Aorta (tissue), 5 donors: ENCODE measurements around the gene SLC49A4. TPM values are rescaled to one million over a fixed set of nuclear protein-coding genes. Genes with fewer than 3 reads are reported as not detected.

Experiments used
- ATAC-seq: fragments of 200-7000 bp; cut with Tn5 transposase; one replicate; pipeline ENCODE4 v1.9.1; 2022; ENCODE audit warnings: moderate library complexity; ENCODE audit not compliant: low FRiP score
- DNase-seq, 2 donors: peaks; one replicate each; pipeline ENCODE4 v3.0.0-alpha.2; 2020
- H3K27ac ChIP-seq, 2 donors: one replicate each; pipeline ENCODE4 v1.5.1; 2013; ENCODE audit warnings: low read length in 2 of 2, mild to moderate bottlenecking in 2 of 2, moderate library complexity in 2 of 2, control low read depth in 1 of 2, inconsistent platforms in 1 of 2, low read depth in 1 of 2
- H3K27me3 ChIP-seq, 2 donors: one replicate each; pipeline ENCODE4 v1.6.1; 2013; ENCODE audit warnings: control low read depth in 1 of 2, low read length in 1 of 2, mild to moderate bottlenecking in 1 of 2, moderate library complexity in 1 of 2; ENCODE audit not compliant: insufficient read depth in 2 of 2, control insufficient read depth in 1 of 2
- H3K36me3 ChIP-seq, 2 donors: one replicate each; pipeline ENCODE4 v1.6.1; 2013; ENCODE audit warnings: control low read depth in 1 of 2, low read length in 1 of 2, mild to moderate bottlenecking in 1 of 2; ENCODE audit not compliant: insufficient read depth in 2 of 2, control insufficient read depth in 1 of 2
- H3K4me1 ChIP-seq, 2 donors: one replicate each; pipeline ENCODE4 v1.6.1; 2013; ENCODE audit warnings: low read length in 2 of 2, control low read depth in 1 of 2, mild to moderate bottlenecking in 1 of 2, moderate library complexity in 1 of 2; ENCODE audit not compliant: insufficient read depth in 2 of 2, control insufficient read depth in 1 of 2
- H3K4me3 ChIP-seq, 2 donors: one replicate each; pipeline ENCODE4 v1.5.1; 2013; ENCODE audit warnings: low read length in 2 of 2, control low read depth in 1 of 2, mild to moderate bottlenecking in 1 of 2
- H3K9me3 ChIP-seq: one replicate; pipeline ENCODE4 v1.6.1; 2013; ENCODE audit warnings: mild to moderate bottlenecking, low read length; ENCODE audit not compliant: control insufficient read depth
- WGBS, 2 donors: extraction: QIAGEN DNeasy Blood & Tissue Kit; methylation state at CpG; one replicate each; pipeline ENCODE4 v1.1.7; 2013; 5-methylcytosine and 5-hydroxymethylcytosine counted together
- intact Hi-C, 2 donors: fragments of 100-400 bp; cut with DNase I; formaldehyde crosslinking; loops; one replicate each; pipeline versions ENCODE4 v1.14.2 to v1.15.0; 2022
- polyA plus RNA-seq, 2 donors: library from polyadenylated mRNA; stranded (reverse); fragments of 200-250 nt; gene quantifications; one replicate each; pipeline ENCODE4 v1.2.3, GENCODE V29; 2013
- total RNA-seq, 2 donors: library from RNA; stranded (reverse); fragmentation: NEBNext Ultra II Directional; extraction: Animal tissue kit (Norgen Biotek cat#: 25700); gene quantifications; one replicate each; pipeline ENCODE4 v1.2.1, GENCODE V29; 2021
- donor health status: healthy with polysubstance abuse.
- donor health status: Bipolar disorder and iron deficiency.
- donor health status: DM: no; HTN: no; CAD: no.
- donor health status: DM: no; HTN: no; CAD: no.
- donor health status: DM: yes; HTN: yes; CAD: no.

SLC49A4 gene
- total and polyA plus RNA-seq, 4 donors, result 3.1 to 13.4 (median 8.6) TPM

GRCh38 chr3:122859021-122859805, 64.3 kb downstream of the SLC49A4 start:
- Histone ChIP-seq H3K36me3 (peaks cover 2% of the 10 kb centered on the region in 2 donors), H3K27ac (no peak overlapping the region), H3K4me3 (no peak overlapping the region), H3K4me1 (no peaks in the 10 kb centered on the region), H3K27me3 (no peaks in the 10 kb centered on the region), H3K9me3 (no peaks in the 10 kb centered on the region)
- DNase-seq (no peak), ATAC-seq (no peak)
- intact Hi-C loops, result no loop called here
- WGBS, 2 donors, result 88 to 90% methylated on average over 5 of the region's 5 CpGs

- intact Hi-C loops, result no loop called here
- Histone ChIP-seq H3K27ac (no peak overlapping the region), H3K9me3 (no peaks in the 10 kb centered on the region), H3K36me3 (peaks cover 0 to 2% of the 10 kb centered on the region in 2 donors), H3K4me1 (no peaks in the 10 kb centered on the region), H3K4me3 (no peak overlapping the region), H3K27me3 (no peaks in the 10 kb centered on the region)
- no peak for DNase-seq
- ATAC-seq, result no peak
Measured at GRCh38 chr3:122862381-122862780, 67.5 kb downstream of the SLC49A4 start.

GRCh38 chr3:122864498-122864897, 69.6 kb downstream of the SLC49A4 start:
- Histone ChIP-seq H3K27ac (no peak overlapping the region), H3K27me3 (no peaks in the 10 kb centered on the region), H3K9me3 (no peaks in the 10 kb centered on the region), H3K4me1 (no peaks in the 10 kb centered on the region), H3K4me3 (no peak overlapping the region), H3K36me3 (peaks cover 0 to 2% of the 10 kb centered on the region in 2 donors)
- intact Hi-C loops, result no loop called here
- DNase-seq (no peak), ATAC-seq (no peak)

GRCh38 chr3:122868322-122868721, 73.5 kb downstream of the SLC49A4 start:
- no peak overlapping the region for H3K27ac ChIP-seq
- intact Hi-C loops, result no loop called here
- peaks cover 0 to under 1% of the 10 kb centered on the region in 2 donors for H3K36me3 ChIP-seq
- DNase-seq (no peak), ATAC-seq (no peak)
- H3K4me3 ChIP-seq, result no peak overlapping the region
- no peaks in the 10 kb centered on the region for H3K27me3 ChIP-seq
- no peaks in the 10 kb centered on the region for H3K9me3 ChIP-seq
- no peaks in the 10 kb centered on the region for H3K4me1 ChIP-seq

- Histone ChIP-seq H3K36me3 (no peaks in the 10 kb centered on the region), H3K27me3 (no peaks in the 10 kb centered on the region), H3K4me1 (peaks cover 0 to 1% of the 10 kb centered on the region in 2 donors), H3K4me3 (no peak overlapping the region), H3K27ac (no peak overlapping the region), H3K9me3 (no peaks in the 10 kb centered on the region)
- 90 to 93% methylated on average over 9 of the region's 9 CpGs for WGBS, 2 donors
- ATAC-seq, result no peak
- intact Hi-C loops, result no loop called here
- no peak for DNase-seq
Measured at GRCh38 chr3:122873741-122874515, 79.1 kb downstream of the SLC49A4 start.

- H3K9me3 ChIP-seq, result no peaks in the 10 kb centered on the region
- no peak overlapping the region for H3K27ac ChIP-seq
- ATAC-seq, result no peak
- H3K4me1 ChIP-seq, result peaks cover 0 to 1% of the 10 kb centered on the region in 2 donors
- peaks cover 0 to 2% of the 10 kb centered on the region in 2 donors for H3K36me3 ChIP-seq
- H3K4me3 ChIP-seq, result no peak overlapping the region
- no peaks in the 10 kb centered on the region for H3K27me3 ChIP-seq
- intact Hi-C loops, result no loop called here
- DNase-seq, result no peak
Measured at GRCh38 chr3:122875547-122876127, 80.8 kb downstream of the SLC49A4 start.

GRCh38 chr3:122880173-122880572, 85.3 kb downstream of the SLC49A4 start:
- peaks cover 0 to 2% of the 10 kb centered on the region in 2 donors for H3K36me3 ChIP-seq
- intact Hi-C loops, result no loop called here
- WGBS, 2 donors, result 76 to 88% methylated on average over 4 of the region's 4 CpGs

GRCh38 chr3:122880624-122881023, 85.8 kb downstream of the SLC49A4 start:
- Histone ChIP-seq H3K27ac (no peak overlapping the region), H3K4me1 (peaks cover 0 to 1% of the 10 kb centered on the region in 2 donors), H3K4me3 (no peak overlapping the region), H3K36me3 (peaks cover 0 to 2% of the 10 kb centered on the region in 2 donors), H3K27me3 (no peaks in the 10 kb centered on the region), H3K9me3 (no peaks in the 10 kb centered on the region)
- no peak for ATAC-seq
- no peak for DNase-seq
- intact Hi-C loops, result no loop called here
- 72 to 73% methylated on average over 4 of the region's 4 CpGs for WGBS, 2 donors

More at GRCh38 chr3:122880173-122880572, 85.3 kb downstream of the SLC49A4 start:
- no peak for ATAC-seq
- no peak overlapping the region for H3K4me3 ChIP-seq
- H3K27ac ChIP-seq, result no peak overlapping the region
- DNase-seq, result no peak
- H3K27me3 ChIP-seq, result no peaks in the 10 kb centered on the region
- peaks cover 0 to 1% of the 10 kb centered on the region in 2 donors for H3K4me1 ChIP-seq
- no peaks in the 10 kb centered on the region for H3K9me3 ChIP-seq
